ENCODE data around the gene TMEM72.

Gene TMEM72

GRCh38 chr10:44890696-44891563 is 20.2 kb upstream of the TMEM72 start:
- peak; percentile 41 for FAIRE-seq

- FAIRE-seq: no peak
Measured at GRCh38 chr10:44891721-44892120, 19.4 kb upstream of the TMEM72 start.

- FAIRE-seq: no peak
Measured at GRCh38 chr10:44893604-44894468, 17.3 kb upstream of the TMEM72 start.

- no peak for FAIRE-seq
Measured at GRCh38 chr10:44894691-44895090, 16.4 kb upstream of the TMEM72 start.

GRCh38 chr10:44895280-44895679 is 15.9 kb upstream of the TMEM72 start:
- no peak for FAIRE-seq

- no peak for FAIRE-seq
Measured at GRCh38 chr10:44897049-44897448, 14.1 kb upstream of the TMEM72 start.

DNA sequence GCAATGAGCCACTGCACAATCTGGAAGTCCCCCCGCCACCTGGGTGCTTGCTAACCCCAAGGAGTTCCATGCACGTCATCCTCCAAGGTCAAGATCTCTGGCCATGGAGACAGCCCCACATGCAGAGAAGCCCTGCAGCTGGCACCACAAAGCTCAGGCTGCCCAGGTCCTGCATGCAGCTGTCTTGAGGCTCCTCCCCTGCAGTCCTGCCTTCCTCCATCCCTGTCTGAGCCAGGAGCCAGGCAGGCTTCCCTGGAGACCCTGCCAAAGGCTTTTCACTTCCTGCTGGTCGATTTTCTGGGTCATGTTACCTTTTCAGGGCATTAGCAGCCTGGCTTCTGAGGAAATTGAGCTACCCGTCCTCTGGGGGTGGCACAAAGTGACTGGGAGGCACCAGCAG is 12.5 kb upstream of the TMEM72 start:
- FAIRE-seq: no peak

DNA sequence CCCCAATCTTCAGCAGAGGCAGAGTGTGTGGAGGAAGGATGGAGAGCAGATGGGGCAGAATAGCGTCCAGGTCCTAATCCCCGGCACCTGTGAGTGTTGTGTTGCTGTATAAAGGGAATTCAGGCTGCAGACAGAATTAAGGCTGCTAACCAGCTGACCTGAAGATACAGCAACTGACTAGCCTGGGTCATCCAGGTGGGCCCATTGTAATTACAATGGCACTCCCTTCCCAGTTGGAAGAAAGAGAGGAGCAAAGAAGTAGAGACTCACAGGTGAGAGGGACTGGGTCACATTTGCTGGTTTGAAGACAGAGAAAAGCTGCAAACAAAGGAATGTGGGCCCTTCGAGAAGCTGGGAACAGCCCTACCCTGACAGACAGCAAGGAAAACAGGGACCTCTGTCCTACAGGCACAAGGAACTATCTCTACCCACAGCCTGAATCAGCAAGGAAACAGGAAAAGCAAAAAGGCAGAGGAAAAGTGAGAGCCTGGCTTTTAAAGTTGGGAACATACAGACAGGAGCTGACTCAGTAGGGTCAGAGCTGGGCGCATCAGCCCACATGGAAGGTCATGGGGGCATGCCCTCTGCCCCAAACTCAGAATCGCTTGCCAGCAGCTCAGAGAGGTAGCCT is 11.6 kb upstream of the TMEM72 start:
- no peak for FAIRE-seq

DNA sequence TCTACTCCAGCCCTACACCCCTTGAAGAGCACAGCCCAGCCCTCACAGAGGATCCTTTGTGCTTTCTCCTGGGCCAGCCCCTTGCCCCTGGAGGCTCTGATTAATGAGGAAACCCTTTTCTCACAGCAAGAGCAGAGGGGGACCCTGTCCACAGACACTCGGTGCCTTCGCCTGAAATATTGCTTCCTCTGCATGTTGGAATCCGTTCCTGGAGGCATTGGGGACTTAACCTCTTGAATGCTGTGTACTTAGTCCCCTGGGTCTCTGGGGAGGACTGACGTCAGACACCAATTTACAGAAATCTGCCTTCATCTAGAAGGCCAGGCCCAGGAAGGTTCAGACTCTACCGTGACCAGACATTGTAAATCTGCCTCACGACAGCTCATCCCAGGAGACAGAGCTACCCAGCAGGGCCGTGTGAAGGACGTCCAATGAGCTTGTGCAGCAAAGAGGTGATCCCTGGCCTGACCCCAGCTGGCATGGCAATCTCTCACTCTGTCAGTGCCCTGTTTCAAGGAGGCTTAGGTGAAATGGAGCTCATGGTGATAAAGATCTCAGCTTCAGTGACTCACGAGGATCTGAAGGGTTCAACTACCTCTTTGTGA is 8.1 kb upstream of the TMEM72 start:
- FAIRE-seq: no peak

DNA sequence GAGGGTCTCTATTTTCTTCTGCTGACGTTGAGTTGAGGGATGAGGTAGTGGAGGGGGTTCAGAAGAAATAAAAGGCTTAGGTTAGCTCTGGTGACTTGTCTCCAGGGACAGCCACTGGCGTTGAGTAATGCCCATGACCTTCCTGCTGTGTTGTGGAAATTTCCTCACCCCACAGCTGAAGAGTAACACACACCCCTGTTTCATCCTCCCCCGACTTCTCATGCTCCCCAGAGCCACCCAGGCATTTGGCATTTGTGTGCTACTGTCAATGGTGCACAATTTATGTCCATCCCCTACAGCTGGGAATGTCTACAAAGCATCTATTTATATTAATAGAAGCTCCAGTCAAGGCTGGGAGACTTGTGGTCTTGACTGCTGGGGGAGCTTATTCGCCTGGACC is 4.7 kb upstream of the TMEM72 start:
- no peak for FAIRE-seq

GRCh38 chr10:44907556-44907955 is 3.6 kb upstream of the TMEM72 start:
- FAIRE-seq: no peak

DNA sequence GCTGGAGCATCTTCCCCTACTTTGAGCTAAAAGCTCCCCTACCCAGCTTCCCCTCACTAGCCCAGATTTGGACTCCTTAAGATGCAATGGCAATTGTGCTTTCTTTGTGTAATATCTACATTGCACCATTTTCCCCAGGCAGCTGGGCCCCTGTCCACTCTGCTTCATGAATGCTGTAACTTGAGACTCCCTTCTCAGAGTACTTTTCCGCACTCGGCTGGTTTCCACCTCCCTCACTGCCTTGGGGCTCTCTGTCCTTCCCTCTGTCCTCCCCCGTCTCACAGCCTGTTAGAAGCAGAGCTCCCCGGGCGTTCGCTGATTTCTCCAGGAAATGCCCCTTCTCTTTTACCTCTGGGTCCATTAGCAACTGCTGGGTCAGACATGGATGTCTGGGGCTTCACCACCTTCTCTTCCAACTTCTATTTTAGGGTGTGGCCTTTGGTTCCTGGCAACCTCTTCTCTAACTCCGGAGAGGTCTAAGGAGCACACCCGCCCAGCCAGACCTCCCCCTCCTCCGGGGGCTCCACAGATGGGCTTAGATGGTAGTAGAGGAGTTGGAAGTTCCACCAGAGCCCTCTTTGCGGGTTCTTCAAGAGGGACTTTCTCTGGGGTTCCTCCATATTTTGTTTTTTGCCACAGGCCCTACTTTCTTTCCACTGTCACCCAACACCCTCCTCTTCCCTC is 2.9 kb upstream of the TMEM72 start:
- no peak for FAIRE-seq

DNA sequence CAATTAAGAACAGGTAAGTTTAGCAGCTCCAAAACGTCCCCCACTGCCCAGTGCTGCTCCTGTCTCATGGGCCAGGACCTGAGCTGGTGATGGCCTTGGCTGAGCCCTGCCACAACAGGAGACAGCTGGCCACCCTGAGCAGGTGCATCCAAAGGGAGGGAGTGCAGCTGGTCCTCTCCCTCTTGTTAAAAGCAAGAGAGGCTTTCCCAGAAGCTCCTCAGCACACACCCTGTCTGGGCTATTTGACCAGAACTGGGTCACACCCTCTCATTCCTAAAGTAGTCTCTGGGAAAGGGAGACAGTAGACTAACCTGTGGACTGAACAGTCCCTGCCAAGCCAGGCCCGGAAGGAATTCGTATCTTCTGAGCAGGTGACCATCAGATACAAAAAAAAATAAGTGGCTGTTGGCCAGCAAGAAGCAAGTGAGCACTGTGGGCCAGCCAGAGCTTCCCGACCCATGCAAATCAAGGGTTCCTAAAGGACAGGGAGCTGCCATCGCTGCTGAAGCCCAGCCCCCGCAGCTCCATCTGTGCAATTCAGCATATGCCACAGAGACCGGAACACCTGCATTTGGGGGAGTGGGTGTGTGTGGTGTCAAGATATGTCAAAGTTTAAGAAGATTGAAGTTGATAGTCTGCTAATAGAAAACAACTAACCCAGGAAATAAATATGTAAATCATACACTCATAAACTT is 2.1 kb upstream of the TMEM72 start:
- no peak for FAIRE-seq

GRCh38 chr10:44909910-44910309 is 1.2 kb upstream of the TMEM72 start:
- no peak for FAIRE-seq

DNA sequence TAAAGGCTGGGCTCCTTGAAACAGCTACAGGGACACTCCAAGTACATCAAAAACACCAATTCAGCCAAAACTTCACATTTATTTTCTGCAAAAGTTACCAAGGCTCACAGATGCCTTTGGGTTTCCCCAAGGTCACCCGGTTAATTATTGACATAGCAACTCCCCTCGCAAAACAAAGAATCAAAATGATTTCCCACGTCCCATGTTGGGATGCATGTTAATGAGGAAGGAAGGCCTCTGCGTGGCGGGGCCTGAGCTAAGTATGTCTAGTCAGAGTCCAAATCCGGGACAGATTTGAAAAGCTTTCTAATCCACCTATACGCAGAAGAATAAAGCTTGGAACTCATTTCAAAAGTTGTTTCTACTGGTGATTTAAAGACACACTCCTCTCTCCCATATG is 535 bp upstream of the TMEM72 start:
- FAIRE-seq: no peak

DNA sequence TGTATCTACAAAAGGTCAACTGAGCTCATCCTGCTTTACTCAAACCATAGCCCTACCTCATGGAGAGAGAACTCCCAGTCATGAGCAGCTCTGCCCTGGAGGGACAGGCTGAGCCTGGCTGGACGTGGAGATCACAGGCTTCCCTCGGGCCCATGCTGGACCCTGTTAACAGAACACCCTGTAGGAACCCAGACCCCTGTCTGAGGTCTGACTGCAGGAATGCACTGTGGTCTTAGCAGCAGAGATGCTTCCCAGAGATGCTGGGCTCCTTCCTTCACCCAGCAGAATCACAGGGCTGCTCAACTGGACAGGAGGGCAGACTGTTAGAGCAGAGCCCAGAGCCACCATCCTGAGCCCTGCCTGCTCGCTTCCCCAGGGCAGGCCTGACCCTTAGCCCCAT is 814 bp downstream of the TMEM72 start:
- FAIRE-seq: no peak

DNA sequence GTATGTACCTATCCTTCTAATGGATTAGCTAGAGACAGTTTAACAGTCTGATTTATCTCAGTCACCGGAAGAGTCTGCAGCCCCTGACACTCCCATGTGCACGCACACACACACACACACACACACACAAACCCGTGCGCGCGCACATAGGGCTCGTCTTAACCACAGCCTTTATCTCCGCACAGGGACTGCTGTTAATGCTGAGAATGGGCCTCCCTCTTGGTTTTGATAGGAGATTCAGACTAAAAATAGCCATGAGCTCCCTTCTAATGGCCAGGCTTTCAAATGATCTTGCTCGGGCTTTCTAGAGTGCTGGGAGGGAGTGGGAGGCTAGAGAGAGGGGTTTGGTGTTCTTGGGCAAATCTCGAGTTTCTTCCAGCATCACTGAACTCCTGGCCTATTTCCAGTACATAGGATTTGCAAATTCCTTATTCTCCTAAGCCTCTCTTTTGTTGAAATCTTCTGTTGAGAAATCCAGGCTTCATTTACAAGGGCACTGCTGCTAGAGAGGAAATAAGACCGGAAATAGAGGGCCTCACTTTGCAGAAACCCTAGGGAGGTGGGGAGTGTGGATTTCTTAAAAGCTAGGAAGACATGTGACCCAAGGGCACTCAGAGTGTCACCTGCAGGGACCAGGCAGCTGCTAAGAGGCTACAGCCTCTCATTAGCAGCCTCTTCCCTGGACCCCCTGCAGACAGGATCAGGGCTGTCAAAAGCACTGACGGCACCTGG is 2.4 kb downstream of the TMEM72 start:
- FAIRE-seq: no peak

- no peak for FAIRE-seq
Measured at GRCh38 chr10:44914891-44915290, 3.8 kb downstream of the TMEM72 start.

- FAIRE-seq: no peak
Measured at GRCh38 chr10:44916429-44916828, 5.3 kb downstream of the TMEM72 start.

- no peak for FAIRE-seq
Measured at GRCh38 chr10:44917848-44918247, 6.7 kb downstream of the TMEM72 start.

DNA sequence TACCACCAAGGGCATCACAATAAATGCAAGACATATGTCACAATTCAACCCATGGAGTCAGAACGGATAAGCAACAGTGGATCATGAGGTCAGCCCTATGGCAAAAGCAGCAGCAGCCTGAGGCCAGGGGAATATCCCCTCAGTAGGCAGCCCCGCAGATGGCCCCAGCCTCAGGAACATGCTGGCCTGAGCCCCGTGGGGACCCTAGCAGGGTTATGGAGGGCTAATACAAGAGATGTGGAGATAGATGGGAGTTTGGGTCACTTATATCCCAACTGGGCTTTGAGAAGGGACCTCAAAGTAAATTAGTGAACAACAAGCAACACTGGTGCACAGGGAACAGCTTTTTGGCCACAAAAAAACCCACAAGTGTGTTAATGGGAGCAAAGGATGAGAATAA is 9.1 kb downstream of the TMEM72 start:
- no peak for FAIRE-seq
